ENCODE measurements around the gene CLDN20.
"Not testable (repeated sequence)": the region's sequence is repeated elsewhere in the genome, so short reads cannot be mapped to it uniquely, and the experiment has no call there.

- not testable (repeated sequence) for TF ChIP-seq NRF1 (conservative IDR thresholded peaks at IDR 0.05; ENCODE audit: low read depth, low read length); POLR2AphosphoS5 (IDR thresholded peaks at IDR 0.05; ENCODE audit: low read length); ZBTB33 (IDR thresholded peaks at IDR 0.05); RAD21 (IDR thresholded peaks at IDR 0.05; ENCODE audit: insufficient read depth, low read depth, low read length); CTCF (IDR thresholded peaks at IDR 0.05 in 2 of 3, conservative IDR thresholded peaks at IDR 0.05 in 1 of 3; ENCODE audit: control insufficient read depth in 2 of 3, extremely low read depth in 1 of 3, insufficient read depth in 1 of 3, low read depth in 3 of 3, low read length in 3 of 3)
These were observed 49.1 kb downstream of the CLDN20 start for GRCh38 chr6:155312950-155313349.

All from GM12878 (cell line).